Bone marrow (tissue), 2 donors: ENCODE results near the gene TNFRSF4.

Experiments used
- DNase-seq, 2 donors: peaks; one replicate each; lab custom pipeline; 2025; lab: John Stamatoyannopoulos, UW

TNFRSF4 gene

GRCh38 chr1:1217621-1218523 lies 3.9 kb upstream of the TNFRSF4 start:
- DNase-seq = no peak

- no peak for DNase-seq
Observed at GRCh38 chr1:1216770-1217620, 3.0 kb upstream of the TNFRSF4 start.

- DNase-seq = no peak
Observed at GRCh38 chr1:1215881-1216605, 2.1 kb upstream of the TNFRSF4 start.

GRCh38 chr1:1215080-1215676 lies 1.2 kb upstream of the TNFRSF4 start:
- no peak for DNase-seq

GRCh38 chr1:1212780-1213344 lies 1.1 kb downstream of the TNFRSF4 start:
- no peak for DNase-seq

- DNase-seq = no peak
Observed at GRCh38 chr1:1211541-1212441, 2.2 kb downstream of the TNFRSF4 start.

GRCh38 chr1:1210726-1211540 lies 3.0 kb downstream of the TNFRSF4 start:
- DNase-seq = no peak

- peak in 1 of 2 donors; percentile 53 for DNase-seq
Observed at GRCh38 chr1:1208713-1209433, 5.1 kb downstream of the TNFRSF4 start.

- no peak for DNase-seq
Observed at GRCh38 chr1:1207571-1207892, 6.4 kb downstream of the TNFRSF4 start.

- no peak for DNase-seq
Observed at GRCh38 chr1:1206966-1207531, 6.9 kb downstream of the TNFRSF4 start.

- no peak for DNase-seq
Observed at GRCh38 chr1:1206376-1206965, 7.5 kb downstream of the TNFRSF4 start, which contains the start of gene TNFRSF18. TSS of gene TNFRSF18 (minus strand) at chr1:1206592. CDS start at chr1:1206571, 21 bp downstream.

- no peak for DNase-seq
Observed at GRCh38 chr1:1205769-1206375, 8.1 kb downstream of the TNFRSF4 start.

GRCh38 chr1:1204998-1205768 lies 8.8 kb downstream of the TNFRSF4 start:
- no peak for DNase-seq

GRCh38 chr1:1204425-1204920 lies 9.5 kb downstream of the TNFRSF4 start:
- no peak for DNase-seq

- no peak for DNase-seq
Observed at GRCh38 chr1:1203561-1204424, 10.2 kb downstream of the TNFRSF4 start.
